ENCODE results near the gene PTGFRN.

Gene PTGFRN

DNA sequence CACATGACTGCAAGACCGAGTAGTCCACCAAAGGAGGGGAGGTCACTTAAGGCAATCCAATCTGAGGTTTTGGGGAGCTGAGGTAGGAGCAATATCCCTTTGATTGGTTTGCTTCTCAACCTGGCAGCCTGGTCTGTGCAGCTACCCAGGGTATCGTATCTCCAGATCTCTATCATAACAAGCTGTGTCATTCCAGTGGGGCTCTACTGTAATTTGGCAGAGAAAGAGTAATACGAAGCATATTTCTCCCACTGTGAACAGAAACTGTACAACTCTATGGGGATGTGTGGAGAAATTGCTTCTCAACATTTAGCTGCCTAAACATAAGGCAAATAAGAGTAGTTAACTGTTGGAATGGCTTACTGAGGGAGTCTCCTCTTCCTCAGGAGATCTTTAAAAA is 112.4 kb downstream of the PTGFRN start:
- Histone ChIP-seq H4K91ac (ENCODE audit: low read depth, low read length, poor library complexity) (no peak overlapping the region), H3K27ac (replicated peaks; ENCODE audit: low read length) (no peak overlapping the region), H3K4me2 (ENCODE audit: insufficient read depth, low read length, poor library complexity, severe bottlenecking) (no peak overlapping the region), H2AK5ac (ENCODE audit: low read depth, low read length) (no peak overlapping the region), H3K79me1 (ENCODE audit: low read depth, low read length) (no peaks in the 10 kb centered on the region), H3K4ac (ENCODE audit: low read length) (no peak overlapping the region), H2BK5ac (ENCODE audit: low read length) (no peak overlapping the region), H3K18ac (ENCODE audit: low read length) (no peak overlapping the region), H3K14ac (ENCODE audit: low read length) (no peak overlapping the region), H3K4me1 (ENCODE audit: control insufficient read depth in 2 of 2, insufficient read depth in 1 of 2, low read depth in 1 of 2, low read length in 2 of 2) (peaks cover 0 to 2% of the 10 kb centered on the region in 2 donors), H3K27me3 (ENCODE audit: control insufficient read depth in 3 of 3, insufficient read depth in 3 of 3, low read depth in 1 of 3, low read length in 3 of 3) (no peaks in the 10 kb centered on the region), H2AFZ (ENCODE audit: low read length) (no peak overlapping the region), H3K36me3 (replicated peaks in 1 of 2; ENCODE audit: control insufficient read depth in 2 of 2, insufficient read depth in 2 of 2, low read length in 2 of 2) (no peaks in the 10 kb centered on the region), H2BK15ac (ENCODE audit: low read length) (no peak overlapping the region), H2BK12ac (ENCODE audit: low read length) (no peak overlapping the region), H2BK120ac (ENCODE audit: low read depth, low read length) (no peak overlapping the region), H3K4me3 (ENCODE audit: low read length in 2 of 2) (no peak overlapping the region), H3K9ac (ENCODE audit: low read depth, low read length, poor library complexity) (no peak overlapping the region), H3K9me3 (replicated peaks in 1 of 2; ENCODE audit: control insufficient read depth in 2 of 2, insufficient read depth in 1 of 2, low read depth in 1 of 2, low read length in 2 of 2) (no peaks in the 10 kb centered on the region), H4K8ac (ENCODE audit: low read depth, low read length) (no peak overlapping the region), H3K23ac (ENCODE audit: low read depth, low read length, poor library complexity) (no peak overlapping the region)
- WGBS, 2 donors (ENCODE audit: extremely low coverage in 2 of 2, insufficient read length in 2 of 2, insufficient replicate concordance in 1 of 2): no CpG with 5 or more reads among the region's 3 CpGs
- no peak for DNase-seq (ENCODE audit: low spot score)

DNA sequence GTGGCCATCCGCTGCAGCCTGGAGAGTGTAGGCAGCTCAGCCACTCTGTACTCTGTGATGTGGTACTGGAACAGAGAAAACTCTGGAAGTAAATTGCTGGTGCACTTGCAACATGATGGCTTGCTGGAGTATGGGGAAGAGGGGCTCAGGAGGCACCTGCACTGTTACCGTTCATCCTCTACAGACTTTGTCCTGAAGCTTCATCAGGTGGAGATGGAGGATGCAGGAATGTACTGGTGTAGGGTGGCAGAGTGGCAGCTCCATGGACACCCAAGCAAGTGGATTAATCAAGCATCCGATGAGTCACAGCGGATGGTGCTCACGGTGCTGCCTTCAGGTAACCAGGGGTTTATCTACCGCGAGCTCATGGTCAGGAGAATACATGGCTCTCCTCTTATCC is 115.9 kb downstream of the PTGFRN start:
- Histone ChIP-seq H2BK5ac (ENCODE audit: low read length) (no peak overlapping the region), H3K9ac (ENCODE audit: low read depth, low read length, poor library complexity) (no peak overlapping the region), H3K18ac (ENCODE audit: low read length) (no peak overlapping the region), H3K23ac (ENCODE audit: low read depth, low read length, poor library complexity) (no peak overlapping the region), H2BK15ac (ENCODE audit: low read length) (no peak overlapping the region), H3K9me3 (replicated peaks in 1 of 2; ENCODE audit: control insufficient read depth in 2 of 2, insufficient read depth in 1 of 2, low read depth in 1 of 2, low read length in 2 of 2) (no peaks in the 10 kb centered on the region), H3K4me1 (ENCODE audit: control insufficient read depth in 2 of 2, insufficient read depth in 1 of 2, low read depth in 1 of 2, low read length in 2 of 2) (no peaks in the 10 kb centered on the region), H2AK5ac (ENCODE audit: low read depth, low read length) (no peak overlapping the region), H3K4me2 (ENCODE audit: insufficient read depth, low read length, poor library complexity, severe bottlenecking) (no peak overlapping the region), H3K14ac (ENCODE audit: low read length) (no peak overlapping the region), H3K4ac (ENCODE audit: low read length) (no peak overlapping the region), H3K36me3 (replicated peaks in 1 of 2; ENCODE audit: control insufficient read depth in 2 of 2, insufficient read depth in 2 of 2, low read length in 2 of 2) (no peaks in the 10 kb centered on the region), H2BK12ac (ENCODE audit: low read length) (no peak overlapping the region), H2AFZ (ENCODE audit: low read length) (no peak overlapping the region), H2BK120ac (ENCODE audit: low read depth, low read length) (no peak overlapping the region), H4K8ac (ENCODE audit: low read depth, low read length) (no peak overlapping the region), H4K91ac (ENCODE audit: low read depth, low read length, poor library complexity) (no peak overlapping the region), H3K4me3 (ENCODE audit: low read length in 2 of 2) (no peak overlapping the region), H3K27ac (replicated peaks; ENCODE audit: low read length) (no peak overlapping the region), H3K27me3 (ENCODE audit: control insufficient read depth in 3 of 3, insufficient read depth in 3 of 3, low read depth in 1 of 3, low read length in 3 of 3) (no peaks in the 10 kb centered on the region), H3K79me1 (ENCODE audit: low read depth, low read length) (no peaks in the 10 kb centered on the region)
- no CpG with 5 or more reads among the region's 7 CpGs for WGBS, 2 donors (ENCODE audit: extremely low coverage in 2 of 2, insufficient read length in 2 of 2, insufficient replicate concordance in 1 of 2)
- no peak for DNase-seq (ENCODE audit: low spot score)

DNA sequence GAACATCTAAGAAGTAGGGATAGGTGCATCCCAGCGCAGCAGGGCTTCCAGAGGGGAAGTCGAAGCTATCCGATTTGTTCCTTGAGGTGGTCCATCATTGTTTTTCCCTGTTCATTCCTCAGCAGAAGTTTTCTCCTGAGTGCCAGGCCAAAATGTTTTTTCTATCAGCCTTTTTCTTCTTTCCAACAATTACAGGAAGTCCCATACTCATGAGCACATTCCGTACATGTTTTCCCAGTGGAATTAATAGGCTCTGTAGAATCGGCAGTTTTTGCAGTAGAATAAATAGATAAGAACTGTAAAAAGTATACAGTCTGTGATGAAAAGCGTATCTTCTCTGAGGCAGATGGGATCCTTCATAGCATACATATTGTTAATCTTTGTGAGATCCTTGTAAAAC is 116.6 kb downstream of the PTGFRN start:
- Histone ChIP-seq H3K14ac (ENCODE audit: low read length) (no peak overlapping the region), H3K23ac (ENCODE audit: low read depth, low read length, poor library complexity) (no peak overlapping the region), H3K79me1 (ENCODE audit: low read depth, low read length) (no peaks in the 10 kb centered on the region), H3K36me3 (replicated peaks in 1 of 2; ENCODE audit: control insufficient read depth in 2 of 2, insufficient read depth in 2 of 2, low read length in 2 of 2) (no peaks in the 10 kb centered on the region), H2BK120ac (ENCODE audit: low read depth, low read length) (no peak overlapping the region), H2BK5ac (ENCODE audit: low read length) (no peak overlapping the region), H2AK5ac (ENCODE audit: low read depth, low read length) (no peak overlapping the region), H4K8ac (ENCODE audit: low read depth, low read length) (no peak overlapping the region), H3K9me3 (replicated peaks in 1 of 2; ENCODE audit: control insufficient read depth in 2 of 2, insufficient read depth in 1 of 2, low read depth in 1 of 2, low read length in 2 of 2) (no peaks in the 10 kb centered on the region), H3K18ac (ENCODE audit: low read length) (no peak overlapping the region), H4K91ac (ENCODE audit: low read depth, low read length, poor library complexity) (no peak overlapping the region), H3K27ac (replicated peaks; ENCODE audit: low read length) (no peak overlapping the region), H3K9ac (ENCODE audit: low read depth, low read length, poor library complexity) (no peak overlapping the region), H3K4ac (ENCODE audit: low read length) (no peak overlapping the region), H2BK12ac (ENCODE audit: low read length) (no peak overlapping the region), H2AFZ (ENCODE audit: low read length) (no peak overlapping the region), H2BK15ac (ENCODE audit: low read length) (no peak overlapping the region), H3K4me1 (ENCODE audit: control insufficient read depth in 2 of 2, insufficient read depth in 1 of 2, low read depth in 1 of 2, low read length in 2 of 2) (no peaks in the 10 kb centered on the region), H3K4me2 (ENCODE audit: insufficient read depth, low read length, poor library complexity, severe bottlenecking) (no peak overlapping the region), H3K4me3 (ENCODE audit: low read length in 2 of 2) (no peak overlapping the region), H3K27me3 (ENCODE audit: control insufficient read depth in 3 of 3, insufficient read depth in 3 of 3, low read depth in 1 of 3, low read length in 3 of 3) (no peaks in the 10 kb centered on the region)
- WGBS, 2 donors (ENCODE audit: extremely low coverage in 2 of 2, insufficient read length in 2 of 2, insufficient replicate concordance in 1 of 2): no CpG with 5 or more reads among the region's 6 CpGs
- DNase-seq (ENCODE audit: low spot score): no peak

DNA sequence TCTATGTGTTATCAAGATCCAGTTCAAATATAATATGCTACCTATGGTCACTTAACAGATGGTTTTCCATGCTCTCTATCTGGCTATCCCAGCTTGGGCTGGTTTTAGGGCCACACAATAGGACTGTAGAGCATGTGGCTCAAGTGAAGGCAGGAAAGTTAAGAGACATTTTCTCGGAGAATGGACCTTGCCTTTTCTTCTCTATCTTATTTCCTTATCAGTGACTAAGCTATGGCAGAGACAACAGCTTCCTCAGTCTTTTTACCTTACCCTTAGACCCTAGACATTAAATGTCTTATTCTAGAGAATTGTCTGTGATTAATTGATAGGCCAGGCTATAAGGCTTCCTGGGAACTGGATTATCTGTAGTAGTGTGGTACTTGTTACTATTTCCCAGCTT is 120.0 kb downstream of the PTGFRN start:
- Histone ChIP-seq H3K4me3 (ENCODE audit: low read length in 2 of 2) (no peak overlapping the region), H3K18ac (ENCODE audit: low read length) (no peak overlapping the region), H3K79me1 (ENCODE audit: low read depth, low read length) (no peaks in the 10 kb centered on the region), H3K4ac (ENCODE audit: low read length) (no peak overlapping the region), H2AFZ (ENCODE audit: low read length) (no peak overlapping the region), H3K9ac (ENCODE audit: low read depth, low read length, poor library complexity) (no peak overlapping the region), H2BK12ac (ENCODE audit: low read length) (no peak overlapping the region), H2BK5ac (ENCODE audit: low read length) (no peak overlapping the region), H4K8ac (ENCODE audit: low read depth, low read length) (no peak overlapping the region), H3K14ac (ENCODE audit: low read length) (no peak overlapping the region), H3K9me3 (replicated peaks in 1 of 2; ENCODE audit: control insufficient read depth in 2 of 2, insufficient read depth in 1 of 2, low read depth in 1 of 2, low read length in 2 of 2) (peaks cover 0 to 2% of the 10 kb centered on the region in 2 donors), H4K91ac (ENCODE audit: low read depth, low read length, poor library complexity) (no peak overlapping the region), H3K23ac (ENCODE audit: low read depth, low read length, poor library complexity) (no peak overlapping the region), H3K4me1 (ENCODE audit: control insufficient read depth in 2 of 2, insufficient read depth in 1 of 2, low read depth in 1 of 2, low read length in 2 of 2) (peaks cover 2 to 4% of the 10 kb centered on the region in 2 donors), H2BK15ac (ENCODE audit: low read length) (no peak overlapping the region), H3K4me2 (ENCODE audit: insufficient read depth, low read length, poor library complexity, severe bottlenecking) (no peak overlapping the region), H2BK120ac (ENCODE audit: low read depth, low read length) (no peak overlapping the region), H3K27ac (replicated peaks; ENCODE audit: low read length) (no peak overlapping the region), H3K36me3 (replicated peaks in 1 of 2; ENCODE audit: control insufficient read depth in 2 of 2, insufficient read depth in 2 of 2, low read length in 2 of 2) (no peaks in the 10 kb centered on the region), H3K27me3 (ENCODE audit: control insufficient read depth in 3 of 3, insufficient read depth in 3 of 3, low read depth in 1 of 3, low read length in 3 of 3) (no peaks in the 10 kb centered on the region), H2AK5ac (ENCODE audit: low read depth, low read length) (no peak overlapping the region)
- WGBS, 2 donors (ENCODE audit: extremely low coverage in 2 of 2, insufficient read length in 2 of 2, insufficient replicate concordance in 1 of 2): no CpG with 5 or more reads among the region's 1 CpG
- DNase-seq (ENCODE audit: low spot score): no peak

Measured in neuronal stem cell (in vitro differentiated cells).